Panc1 (cell line): ENCODE measurements around the gene PTAFR.

Experiments used
- TF ChIP-seq, protein P1 (sequence below): fragments of 450-650 bp; IDR thresholded peaks from 2 replicates; pipeline ENCODE4 v1.5.1; 2017; ENCODE audit warnings: mild to moderate bottlenecking
- TF ChIP-seq, protein P2 (sequence below), 2 experiments: IDR thresholded peaks; 2 replicates each; pipeline ENCODE4 v1.6.1; 2011 to 2012; ENCODE audit warnings: low read depth in 2 of 2, control low read depth in 1 of 2, low read length in 1 of 2, mild to moderate bottlenecking in 1 of 2, moderate library complexity in 1 of 2; ENCODE audit not compliant: insufficient read depth in 1 of 2

DNA sequence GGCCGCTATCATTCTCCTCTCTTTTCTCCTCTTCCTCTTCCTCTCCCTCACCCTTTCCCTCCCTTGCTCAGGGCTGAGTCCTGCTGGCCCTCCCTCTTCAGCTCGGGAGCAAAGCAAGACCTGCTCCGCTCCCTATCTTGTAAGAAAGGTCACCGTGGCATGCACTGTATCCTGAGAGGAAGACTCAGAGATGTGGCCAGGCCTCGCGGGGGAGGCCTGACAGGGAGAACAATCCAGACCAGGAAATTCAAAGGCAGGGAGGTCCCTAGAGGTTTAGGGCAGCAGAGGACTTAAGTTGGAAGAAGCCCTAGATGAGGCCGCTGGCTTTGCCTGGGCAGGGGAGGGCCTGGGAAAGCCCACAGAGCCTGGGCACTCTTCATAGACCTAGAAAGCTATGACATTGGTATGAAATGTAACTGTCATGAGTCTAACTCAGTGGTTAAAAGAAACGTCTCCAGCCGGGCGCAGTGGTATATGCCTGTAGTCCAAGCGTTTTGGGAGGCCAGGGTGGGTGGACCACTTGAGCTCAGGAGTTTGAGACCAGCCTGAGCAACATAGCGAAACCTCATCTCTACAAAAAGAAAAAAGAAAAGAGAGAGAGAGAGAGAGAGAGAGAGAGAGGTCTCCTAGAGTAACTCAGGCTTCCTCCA, 14.6 kb upstream of the PTAFR start:
- TF ChIP-seq, protein P1, sequence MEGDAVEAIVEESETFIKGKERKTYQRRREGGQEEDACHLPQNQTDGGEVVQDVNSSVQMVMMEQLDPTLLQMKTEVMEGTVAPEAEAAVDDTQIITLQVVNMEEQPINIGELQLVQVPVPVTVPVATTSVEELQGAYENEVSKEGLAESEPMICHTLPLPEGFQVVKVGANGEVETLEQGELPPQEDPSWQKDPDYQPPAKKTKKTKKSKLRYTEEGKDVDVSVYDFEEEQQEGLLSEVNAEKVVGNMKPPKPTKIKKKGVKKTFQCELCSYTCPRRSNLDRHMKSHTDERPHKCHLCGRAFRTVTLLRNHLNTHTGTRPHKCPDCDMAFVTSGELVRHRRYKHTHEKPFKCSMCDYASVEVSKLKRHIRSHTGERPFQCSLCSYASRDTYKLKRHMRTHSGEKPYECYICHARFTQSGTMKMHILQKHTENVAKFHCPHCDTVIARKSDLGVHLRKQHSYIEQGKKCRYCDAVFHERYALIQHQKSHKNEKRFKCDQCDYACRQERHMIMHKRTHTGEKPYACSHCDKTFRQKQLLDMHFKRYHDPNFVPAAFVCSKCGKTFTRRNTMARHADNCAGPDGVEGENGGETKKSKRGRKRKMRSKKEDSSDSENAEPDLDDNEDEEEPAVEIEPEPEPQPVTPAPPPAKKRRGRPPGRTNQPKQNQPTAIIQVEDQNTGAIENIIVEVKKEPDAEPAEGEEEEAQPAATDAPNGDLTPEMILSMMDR, result no peak
- TF ChIP-seq, protein P2, sequence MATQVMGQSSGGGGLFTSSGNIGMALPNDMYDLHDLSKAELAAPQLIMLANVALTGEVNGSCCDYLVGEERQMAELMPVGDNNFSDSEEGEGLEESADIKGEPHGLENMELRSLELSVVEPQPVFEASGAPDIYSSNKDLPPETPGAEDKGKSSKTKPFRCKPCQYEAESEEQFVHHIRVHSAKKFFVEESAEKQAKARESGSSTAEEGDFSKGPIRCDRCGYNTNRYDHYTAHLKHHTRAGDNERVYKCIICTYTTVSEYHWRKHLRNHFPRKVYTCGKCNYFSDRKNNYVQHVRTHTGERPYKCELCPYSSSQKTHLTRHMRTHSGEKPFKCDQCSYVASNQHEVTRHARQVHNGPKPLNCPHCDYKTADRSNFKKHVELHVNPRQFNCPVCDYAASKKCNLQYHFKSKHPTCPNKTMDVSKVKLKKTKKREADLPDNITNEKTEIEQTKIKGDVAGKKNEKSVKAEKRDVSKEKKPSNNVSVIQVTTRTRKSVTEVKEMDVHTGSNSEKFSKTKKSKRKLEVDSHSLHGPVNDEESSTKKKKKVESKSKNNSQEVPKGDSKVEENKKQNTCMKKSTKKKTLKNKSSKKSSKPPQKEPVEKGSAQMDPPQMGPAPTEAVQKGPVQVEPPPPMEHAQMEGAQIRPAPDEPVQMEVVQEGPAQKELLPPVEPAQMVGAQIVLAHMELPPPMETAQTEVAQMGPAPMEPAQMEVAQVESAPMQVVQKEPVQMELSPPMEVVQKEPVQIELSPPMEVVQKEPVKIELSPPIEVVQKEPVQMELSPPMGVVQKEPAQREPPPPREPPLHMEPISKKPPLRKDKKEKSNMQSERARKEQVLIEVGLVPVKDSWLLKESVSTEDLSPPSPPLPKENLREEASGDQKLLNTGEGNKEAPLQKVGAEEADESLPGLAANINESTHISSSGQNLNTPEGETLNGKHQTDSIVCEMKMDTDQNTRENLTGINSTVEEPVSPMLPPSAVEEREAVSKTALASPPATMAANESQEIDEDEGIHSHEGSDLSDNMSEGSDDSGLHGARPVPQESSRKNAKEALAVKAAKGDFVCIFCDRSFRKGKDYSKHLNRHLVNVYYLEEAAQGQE (IDR thresholded peaks at IDR 0.05; ENCODE audit: insufficient read depth in 1 of 2, low read depth in 2 of 2, low read length in 1 of 2), result no peak
